ENCODE measurements around the gene INCA1. TPM values are rescaled to one million over a fixed set of nuclear protein-coding genes. Genes with fewer than 3 reads are reported as not detected.

INCA1 gene
- total and polyA plus RNA-seq, 2 experiments from 2014 or later, result 2.7 to 4.1 TPM

DNA sequence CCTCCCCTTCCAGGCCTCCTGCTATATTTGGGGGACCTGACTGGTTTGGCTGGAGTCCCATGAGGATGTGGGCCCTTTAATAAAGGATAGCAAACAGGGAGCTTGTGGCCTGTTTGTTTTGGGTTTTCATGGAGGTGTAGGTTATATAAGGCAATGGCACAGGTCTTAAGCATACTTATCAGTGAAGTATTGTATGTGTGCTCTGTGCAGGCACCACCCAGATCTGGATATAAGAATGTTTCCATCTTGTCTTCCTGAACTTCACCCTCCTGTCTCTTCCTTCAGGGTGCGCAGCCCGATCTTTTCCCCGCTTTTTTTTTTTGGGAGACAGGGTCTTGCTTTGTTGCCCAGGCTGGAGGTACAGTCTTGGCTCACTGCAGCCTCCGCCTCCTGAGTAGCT, 27.3 kb upstream of the INCA1 start:
- TF ChIP-seq, protein P1, sequence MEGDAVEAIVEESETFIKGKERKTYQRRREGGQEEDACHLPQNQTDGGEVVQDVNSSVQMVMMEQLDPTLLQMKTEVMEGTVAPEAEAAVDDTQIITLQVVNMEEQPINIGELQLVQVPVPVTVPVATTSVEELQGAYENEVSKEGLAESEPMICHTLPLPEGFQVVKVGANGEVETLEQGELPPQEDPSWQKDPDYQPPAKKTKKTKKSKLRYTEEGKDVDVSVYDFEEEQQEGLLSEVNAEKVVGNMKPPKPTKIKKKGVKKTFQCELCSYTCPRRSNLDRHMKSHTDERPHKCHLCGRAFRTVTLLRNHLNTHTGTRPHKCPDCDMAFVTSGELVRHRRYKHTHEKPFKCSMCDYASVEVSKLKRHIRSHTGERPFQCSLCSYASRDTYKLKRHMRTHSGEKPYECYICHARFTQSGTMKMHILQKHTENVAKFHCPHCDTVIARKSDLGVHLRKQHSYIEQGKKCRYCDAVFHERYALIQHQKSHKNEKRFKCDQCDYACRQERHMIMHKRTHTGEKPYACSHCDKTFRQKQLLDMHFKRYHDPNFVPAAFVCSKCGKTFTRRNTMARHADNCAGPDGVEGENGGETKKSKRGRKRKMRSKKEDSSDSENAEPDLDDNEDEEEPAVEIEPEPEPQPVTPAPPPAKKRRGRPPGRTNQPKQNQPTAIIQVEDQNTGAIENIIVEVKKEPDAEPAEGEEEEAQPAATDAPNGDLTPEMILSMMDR (IDR thresholded peaks at IDR 0.05; ENCODE audit: poor library complexity), result no peak
- TF ChIP-seq EZH2 (IDR thresholded peaks at IDR 0.05; ENCODE audit: borderline replicate concordance) (no peak), EZH2phosphoT487 (IDR thresholded peaks at IDR 0.05; ENCODE audit: low read depth, severe bottlenecking, unreplicated experiment) (no peak)
- H3K27ac ChIP-seq, result no peak overlapping the region
- no peak overlapping the region for H3K4me3 ChIP-seq
- no peaks in the 10 kb centered on the region for H3K9me2 ChIP-seq (replicated peaks; ENCODE audit: insufficient read depth)
- no peaks in the 10 kb centered on the region for H3K4me1 ChIP-seq (ENCODE audit: insufficient read depth)
- no peak overlapping the region for H3K4me2 ChIP-seq
- H4K20me1 ChIP-seq (ENCODE audit: insufficient read depth, poor library complexity, severe bottlenecking), result no peaks in the 10 kb centered on the region
- H3K27me3 ChIP-seq, result peaks cover 2% of the 10 kb centered on the region
- H2AFZ ChIP-seq, result no peak overlapping the region
- no peaks in the 10 kb centered on the region for H3K9me3 ChIP-seq (ENCODE audit: low read depth)
- no peaks in the 10 kb centered on the region for H3K79me2 ChIP-seq
- DNase-seq (ENCODE audit: low spot score), result no peak
- H3K36me3 ChIP-seq (replicated peaks; ENCODE audit: insufficient read depth, low read depth), result no peaks in the 10 kb centered on the region
- 93% methylated on average over 4 of the region's 4 CpGs for WGBS (ENCODE audit: low lambda C conversion rate, missing lambda C conversion rate)

DNA sequence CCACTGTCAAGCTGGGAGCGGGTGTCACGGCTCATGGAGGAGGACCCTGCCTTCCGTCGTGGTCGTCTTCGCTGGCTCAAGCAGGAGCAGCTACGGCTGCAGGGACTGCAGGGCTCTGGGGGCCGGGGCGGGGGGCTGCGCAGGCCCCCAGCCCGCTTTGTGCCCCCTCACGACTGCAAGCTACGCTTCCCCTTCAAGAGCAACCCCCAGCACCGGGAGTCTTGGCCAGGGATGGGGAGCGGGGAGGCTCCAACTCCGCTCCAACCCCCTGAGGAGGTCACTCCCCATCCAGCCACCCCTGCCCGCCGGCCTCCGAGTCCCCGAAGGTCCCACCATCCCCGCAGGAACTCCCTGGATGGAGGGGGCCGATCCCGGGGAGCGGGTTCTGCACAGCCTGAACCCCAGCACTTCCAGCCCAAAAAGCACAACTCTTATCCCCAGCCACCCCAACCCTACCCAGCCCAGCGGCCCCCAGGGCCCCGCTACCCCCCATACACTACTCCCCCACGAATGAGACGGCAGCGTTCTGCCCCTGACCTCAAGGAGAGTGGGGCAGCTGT, 26.3 kb upstream of the INCA1 start:
- Histone ChIP-seq H3K4me3 (no peak overlapping the region), H2AFZ (no peak overlapping the region), H3K27ac (no peak overlapping the region), H3K9me3 (ENCODE audit: low read depth) (no peaks in the 10 kb centered on the region), H3K9me2 (replicated peaks; ENCODE audit: insufficient read depth) (no peaks in the 10 kb centered on the region), H3K4me1 (ENCODE audit: insufficient read depth) (no peaks in the 10 kb centered on the region), H4K20me1 (ENCODE audit: insufficient read depth, poor library complexity, severe bottlenecking) (no peaks in the 10 kb centered on the region), H3K36me3 (replicated peaks; ENCODE audit: insufficient read depth, low read depth) (no peaks in the 10 kb centered on the region), H3K79me2 (no peaks in the 10 kb centered on the region), H3K27me3 (no peaks in the 10 kb centered on the region), H3K4me2 (no peak overlapping the region)
- 95% methylated on average over 15 of the region's 29 CpGs for WGBS (ENCODE audit: low lambda C conversion rate, missing lambda C conversion rate)
- TF ChIP-seq, protein P1 (IDR thresholded peaks at IDR 0.05; ENCODE audit: poor library complexity), result no peak
- TF ChIP-seq EZH2phosphoT487 (IDR thresholded peaks at IDR 0.05; ENCODE audit: low read depth, severe bottlenecking, unreplicated experiment), result no peak
- TF ChIP-seq EZH2 (IDR thresholded peaks at IDR 0.05; ENCODE audit: borderline replicate concordance), result no peak
- no peak for DNase-seq (ENCODE audit: low spot score)

DNA sequence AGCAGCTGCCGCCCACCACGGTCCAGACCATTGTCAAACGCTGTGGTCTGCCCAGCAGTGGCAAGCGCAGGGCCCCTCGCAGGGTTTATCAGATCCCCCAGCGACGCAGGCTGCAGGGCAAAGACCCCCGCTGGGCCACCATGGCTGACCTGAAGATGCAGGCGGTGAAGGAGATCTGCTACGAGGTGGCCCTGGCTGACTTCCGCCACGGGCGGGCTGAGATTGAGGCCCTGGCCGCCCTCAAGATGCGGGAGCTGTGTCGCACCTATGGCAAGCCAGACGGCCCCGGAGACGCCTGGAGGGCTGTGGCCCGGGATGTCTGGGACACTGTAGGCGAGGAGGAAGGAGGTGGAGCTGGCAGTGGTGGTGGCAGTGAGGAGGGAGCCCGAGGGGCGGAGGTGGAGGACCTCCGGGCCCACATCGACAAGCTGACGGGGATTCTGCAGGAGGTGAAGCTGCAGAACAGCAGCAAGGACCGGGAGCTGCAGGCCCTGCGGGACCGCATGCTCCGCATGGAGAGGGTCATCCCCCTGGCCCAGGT, 24.9 kb upstream of the INCA1 start:
- Histone ChIP-seq H3K27me3 (no peaks in the 10 kb centered on the region), H3K4me3 (no peak overlapping the region), H3K9me3 (ENCODE audit: low read depth) (no peaks in the 10 kb centered on the region), H3K4me2 (no peak overlapping the region), H3K9me2 (replicated peaks; ENCODE audit: insufficient read depth) (no peaks in the 10 kb centered on the region), H3K4me1 (ENCODE audit: insufficient read depth) (no peaks in the 10 kb centered on the region), H4K20me1 (ENCODE audit: insufficient read depth, poor library complexity, severe bottlenecking) (no peaks in the 10 kb centered on the region), H3K36me3 (replicated peaks; ENCODE audit: insufficient read depth, low read depth) (no peaks in the 10 kb centered on the region), H3K79me2 (no peaks in the 10 kb centered on the region), H3K27ac (no peak overlapping the region), H2AFZ (no peak overlapping the region)
- WGBS (ENCODE audit: low lambda C conversion rate, missing lambda C conversion rate), result 95% methylated on average over 30 of the region's 30 CpGs
- TF ChIP-seq, protein P1 (IDR thresholded peaks at IDR 0.05; ENCODE audit: poor library complexity), result no peak
- TF ChIP-seq EZH2 (IDR thresholded peaks at IDR 0.05; ENCODE audit: borderline replicate concordance) (no peak), EZH2phosphoT487 (IDR thresholded peaks at IDR 0.05; ENCODE audit: low read depth, severe bottlenecking, unreplicated experiment) (no peak)
- DNase-seq (ENCODE audit: low spot score), result no peak

All from hepatocyte (in vitro differentiated cells).